Ectodermal cell (in vitro differentiated cells): ENCODE data around the gene BAHCC1.
A peak's percentile ranks its signal among the peaks of the same experiment; 100 is the strongest.

Source experiments
- H3K27ac ChIP-seq: 2 replicates; pipeline ENCODE4 v1.7.0; 2013; ENCODE audit warnings: mild to moderate bottlenecking, low read depth, low read length; ENCODE audit not compliant: insufficient read depth, poor library complexity, severe bottlenecking
- H3K27me3 ChIP-seq: 2 replicates; pipeline ENCODE4 v1.7.0; 2013; ENCODE audit warnings: mild to moderate bottlenecking, low read length; ENCODE audit not compliant: insufficient read depth, control insufficient read depth, poor library complexity, severe bottlenecking
- H3K36me3 ChIP-seq: one replicate; pipeline ENCODE4 v1.7.0; 2013; ENCODE audit warnings: low read length; ENCODE audit not compliant: control insufficient read depth, insufficient read depth
- H3K4me1 ChIP-seq: one replicate; pipeline ENCODE4 v1.7.0; 2013; ENCODE audit warnings: low read length; ENCODE audit not compliant: control insufficient read depth, insufficient read depth
- H3K4me3 ChIP-seq: 2 replicates; pipeline ENCODE4 v1.7.0; 2013; ENCODE audit warnings: low read depth, low read length, control low read depth; ENCODE audit not compliant: insufficient read depth
- H3K9me3 ChIP-seq: 2 replicates; pipeline ENCODE4 v1.7.0; 2013; ENCODE audit warnings: mild to moderate bottlenecking, low read length, moderate library complexity; ENCODE audit not compliant: control insufficient read depth
- WGBS, 2 experiments: methylation state at CpG; one replicate each; pipeline ENCODE4 v1.1.7; 2013; ENCODE audit warnings: missing lambda C conversion rate in 2 of 2; 5-methylcytosine and 5-hydroxymethylcytosine counted together

Gene BAHCC1

GRCh38 chr17:81470270-81470943 lies 75.2 kb downstream of the BAHCC1 start:
- Histone ChIP-seq H3K4me3 (no peak overlapping the region), H3K36me3 (no peaks in the 10 kb centered on the region), H3K9me3 (no peaks in the 10 kb centered on the region), H3K4me1 (peaks cover 16% of the 10 kb centered on the region), H3K27ac (peak overlapping the region; percentile 16), H3K27me3 (no peaks in the 10 kb centered on the region)
- WGBS, 2 experiments, result 92 to 93% methylated on average over 9 of the region's 9 CpGs

- Histone ChIP-seq H3K4me1 (peaks cover 15% of the 10 kb centered on the region), H3K27ac (peak overlapping the region; percentile 16), H3K36me3 (no peaks in the 10 kb centered on the region), H3K4me3 (no peak overlapping the region), H3K27me3 (no peaks in the 10 kb centered on the region), H3K9me3 (no peaks in the 10 kb centered on the region)
- WGBS, 2 experiments, result 80 to 84% methylated on average over 14 of the region's 14 CpGs
These were observed 75.9 kb downstream of the BAHCC1 start for GRCh38 chr17:81470944-81471817.

- no peaks in the 10 kb centered on the region for H3K27me3 ChIP-seq
- no peaks in the 10 kb centered on the region for H3K36me3 ChIP-seq
- H3K4me3 ChIP-seq, result no peak overlapping the region
- peaks cover 12% of the 10 kb centered on the region for H3K4me1 ChIP-seq
- H3K27ac ChIP-seq, result no peak overlapping the region
- 92 to 93% methylated on average over 28 of the region's 28 CpGs for WGBS, 2 experiments
- H3K9me3 ChIP-seq, result no peaks in the 10 kb centered on the region
These were observed 76.7 kb downstream of the BAHCC1 start for GRCh38 chr17:81471818-81472456.

- no peaks in the 10 kb centered on the region for H3K9me3 ChIP-seq
These were observed 77.8 kb downstream of the BAHCC1 start for GRCh38 chr17:81473019-81473418.

GRCh38 chr17:81474958-81475357 lies 79.7 kb downstream of the BAHCC1 start:
- H3K36me3 ChIP-seq, result no peaks in the 10 kb centered on the region
- no peak overlapping the region for H3K4me3 ChIP-seq
- no peak overlapping the region for H3K27ac ChIP-seq
- H3K27me3 ChIP-seq, result peaks cover 2% of the 10 kb centered on the region
- peaks cover 8% of the 10 kb centered on the region for H3K4me1 ChIP-seq
- H3K9me3 ChIP-seq, result no peaks in the 10 kb centered on the region
- 85 to 88% methylated on average over 16 of the region's 16 CpGs for WGBS, 2 experiments

More at GRCh38 chr17:81473019-81473418, 77.8 kb downstream of the BAHCC1 start:
- H3K36me3 ChIP-seq, result no peaks in the 10 kb centered on the region
- no peak overlapping the region for H3K27ac ChIP-seq
- 94 to 96% methylated on average over 8 of the region's 8 CpGs for WGBS, 2 experiments
- H3K4me1 ChIP-seq, result peaks cover 10% of the 10 kb centered on the region
- no peak overlapping the region for H3K4me3 ChIP-seq
- no peaks in the 10 kb centered on the region for H3K27me3 ChIP-seq

- no peaks in the 10 kb centered on the region for H3K9me3 ChIP-seq
- 89 to 92% methylated on average over 7 of the region's 7 CpGs for WGBS, 2 experiments
- peaks cover 5% of the 10 kb centered on the region for H3K4me1 ChIP-seq
- H3K4me3 ChIP-seq, result no peak overlapping the region
- H3K36me3 ChIP-seq, result no peaks in the 10 kb centered on the region
- H3K27ac ChIP-seq, result no peak overlapping the region
- H3K27me3 ChIP-seq, result peaks cover 13% of the 10 kb centered on the region
These were observed 80.8 kb downstream of the BAHCC1 start for GRCh38 chr17:81476097-81476496.

- peaks cover 17% of the 10 kb centered on the region for H3K27me3 ChIP-seq
- no peaks in the 10 kb centered on the region for H3K36me3 ChIP-seq
- no peaks in the 10 kb centered on the region for H3K9me3 ChIP-seq
- no peak overlapping the region for H3K27ac ChIP-seq
- H3K4me1 ChIP-seq, result peaks cover 5% of the 10 kb centered on the region
- H3K4me3 ChIP-seq, result no peak overlapping the region
- 93 to 95% methylated on average over 6 of the region's 6 CpGs for WGBS, 2 experiments
These were observed 81.4 kb downstream of the BAHCC1 start for GRCh38 chr17:81476635-81477034.

- 89% methylated on average over 5 of the region's 7 CpGs for WGBS, 2 experiments
- Histone ChIP-seq H3K27me3 (peaks cover 23% of the 10 kb centered on the region), H3K4me3 (no peak overlapping the region), H3K4me1 (peaks cover 9% of the 10 kb centered on the region), H3K9me3 (no peaks in the 10 kb centered on the region), H3K36me3 (no peaks in the 10 kb centered on the region), H3K27ac (no peak overlapping the region)
These were observed 81.9 kb downstream of the BAHCC1 start for GRCh38 chr17:81477173-81477572.

GRCh38 chr17:81478119-81478518 lies 82.9 kb downstream of the BAHCC1 start:
- 95% methylated on average over 20 of the region's 20 CpGs for WGBS, 2 experiments
- H3K4me1 ChIP-seq, result peaks cover 17% of the 10 kb centered on the region
- no peak overlapping the region for H3K4me3 ChIP-seq
- H3K36me3 ChIP-seq, result no peaks in the 10 kb centered on the region
- H3K27me3 ChIP-seq, result peaks cover 32% of the 10 kb centered on the region
- no peaks in the 10 kb centered on the region for H3K9me3 ChIP-seq
- H3K27ac ChIP-seq, result no peak overlapping the region
